ENCODE results near the gene ARMH1.
"Not testable (repeated sequence)": the region's sequence is repeated elsewhere in the genome, so short reads cannot be mapped to it uniquely, and the experiment has no call there.

Gene ARMH1

DNA sequence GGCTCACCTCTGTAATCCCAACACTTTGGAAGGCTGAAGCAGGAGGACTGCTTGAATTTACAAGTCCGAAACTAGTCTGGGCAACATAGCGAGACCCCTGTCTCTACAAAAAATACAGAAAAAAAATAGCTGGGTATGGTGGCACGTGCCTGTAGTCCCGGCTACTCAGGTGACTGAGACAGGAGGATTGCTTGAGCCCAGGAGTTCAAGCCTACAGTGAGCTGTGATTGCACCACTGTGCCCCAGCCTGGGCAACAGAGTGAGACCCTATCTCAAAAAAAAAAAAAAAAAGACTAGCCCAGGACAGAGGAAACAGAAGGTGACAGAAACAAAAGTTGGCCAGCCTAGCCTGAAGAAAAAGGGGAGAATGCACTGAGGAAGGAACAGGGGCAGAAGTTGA lies 21.2 kb downstream of the ARMH1 start:
- DNase-seq (ENCODE audit: low read depth), result no peak

DNA sequence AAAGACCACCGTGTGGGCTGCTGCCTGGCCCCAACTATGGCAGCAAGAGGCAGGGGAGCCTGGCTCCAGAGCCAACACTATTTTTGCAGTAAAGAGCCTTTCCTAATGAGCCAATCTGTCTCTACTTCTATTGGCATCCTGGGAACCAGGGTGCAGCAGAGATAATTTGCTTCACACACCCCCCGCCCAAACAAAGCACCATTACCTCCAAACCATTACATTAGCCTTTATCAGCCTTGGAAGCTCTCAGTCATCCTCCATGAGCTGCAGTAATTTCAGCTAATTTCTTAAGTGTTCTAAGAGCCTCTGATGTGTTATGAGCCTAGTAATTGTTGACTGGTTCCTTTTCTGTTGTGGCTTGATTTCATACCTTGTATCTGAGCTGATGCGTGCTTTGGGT lies 21.6 kb downstream of the ARMH1 start:
- DNase-seq (ENCODE audit: low read depth), result no peak

DNA sequence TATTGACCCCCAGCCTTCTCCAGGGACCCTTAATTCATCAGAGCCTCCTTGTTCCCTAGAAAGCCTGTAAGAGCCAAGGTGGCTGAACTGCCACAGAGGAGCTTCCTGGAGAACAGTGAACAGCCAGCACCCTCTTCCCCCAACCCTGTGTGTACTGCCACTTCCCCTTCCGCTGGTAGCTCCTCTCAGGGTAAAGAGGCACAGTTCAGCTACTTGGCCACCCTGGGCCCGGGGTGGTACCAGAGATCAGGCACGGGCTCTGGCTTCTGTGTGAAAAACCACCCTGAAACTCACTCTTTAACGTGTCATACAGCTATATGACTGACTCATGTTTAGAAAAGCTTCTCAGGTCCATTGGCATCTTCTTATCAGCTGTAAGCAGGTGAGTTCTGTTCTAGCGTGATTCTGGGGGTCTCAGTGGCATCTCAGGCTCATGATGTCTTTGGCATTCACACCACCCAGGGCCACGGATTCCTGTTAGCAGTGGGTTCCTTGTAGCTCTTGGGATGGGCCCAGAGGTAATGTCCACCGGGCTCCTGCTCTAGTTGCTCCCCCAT lies 22.4 kb downstream of the ARMH1 start:
- DNase-seq (ENCODE audit: low read depth), result no peak

DNA sequence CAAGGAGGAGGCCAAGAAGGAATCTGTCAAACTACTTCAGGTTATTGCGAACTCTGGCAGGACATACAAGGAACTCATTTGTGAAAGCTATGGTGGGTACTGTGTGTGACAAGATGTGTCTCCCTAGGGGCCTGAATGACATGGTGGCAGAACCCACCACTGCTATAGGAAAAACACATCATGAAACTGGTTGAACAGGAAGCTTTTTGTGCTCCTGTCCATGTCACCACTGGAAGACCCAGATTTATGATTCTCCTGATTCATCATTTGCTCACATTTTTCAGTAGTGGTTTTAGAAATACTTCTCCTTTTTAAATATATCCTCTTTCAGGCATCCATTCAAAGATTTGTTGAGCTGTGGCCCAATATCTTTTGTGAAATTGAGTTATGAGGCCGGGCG lies 23.6 kb downstream of the ARMH1 start:
- no peak for DNase-seq (ENCODE audit: low read depth)

DNA sequence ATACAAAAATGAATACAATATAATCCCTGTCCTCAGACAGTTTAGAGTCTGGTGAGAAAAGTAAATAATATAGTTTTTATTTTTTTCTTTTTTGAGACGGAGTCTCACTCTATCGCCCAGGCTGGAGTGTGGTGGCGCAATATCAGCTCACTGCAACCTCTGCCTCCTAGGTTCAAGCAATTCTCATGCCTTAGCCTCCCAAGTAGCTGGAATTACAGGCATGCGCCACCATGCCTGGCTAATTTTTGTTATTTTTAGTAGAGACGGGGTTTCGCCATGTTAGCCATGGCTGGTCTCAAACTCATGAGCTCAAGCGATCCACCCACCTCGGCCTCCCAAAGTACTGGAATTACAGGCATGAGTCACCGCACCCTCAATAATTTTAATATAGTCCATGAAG lies 24.9 kb downstream of the ARMH1 start:
- not testable (repeated sequence) for DNase-seq (ENCODE audit: low read depth)

DNA sequence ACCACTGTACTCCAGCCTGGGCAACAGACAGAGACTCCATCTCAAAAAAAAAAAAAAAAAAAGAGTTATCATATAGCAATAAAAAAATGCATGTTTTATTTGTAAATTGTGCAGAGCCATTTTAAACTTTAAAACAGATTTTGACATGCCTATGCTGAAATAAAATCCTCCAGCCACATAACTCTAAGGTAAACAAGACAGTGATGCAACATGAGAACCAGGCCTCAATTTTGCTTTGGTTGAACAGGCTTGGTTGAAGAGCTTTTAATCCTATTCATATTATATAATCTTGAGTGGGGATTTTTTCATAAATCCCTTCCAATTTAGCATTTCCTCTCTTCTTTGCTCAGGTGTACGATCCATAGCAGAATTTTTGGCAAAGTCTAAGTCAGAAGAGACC lies 26.1 kb downstream of the ARMH1 start:
- no peak for DNase-seq (ENCODE audit: low read depth)

DNA sequence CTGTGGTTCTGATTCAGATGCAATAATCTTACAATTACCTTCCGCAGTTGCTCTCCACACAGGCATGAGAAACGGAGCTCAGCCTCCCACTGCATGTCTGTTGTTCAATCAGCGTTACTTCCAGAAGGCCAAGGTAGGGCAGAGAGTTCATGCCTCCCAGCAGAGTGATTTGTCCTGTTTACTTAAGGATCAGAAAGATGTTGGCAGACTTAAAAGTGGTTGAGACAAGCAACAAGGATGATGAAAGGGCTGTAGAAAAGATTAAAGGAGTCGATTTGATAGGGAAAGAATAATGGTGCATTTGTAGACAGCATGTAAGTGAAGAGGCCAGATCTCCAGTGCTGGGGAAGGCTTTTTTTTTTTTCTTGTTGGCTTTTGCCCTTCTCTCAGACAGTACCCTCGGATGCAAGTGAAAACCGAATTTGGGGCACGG lies 26.6 kb downstream of the ARMH1 start:
- DNase-seq (ENCODE audit: low read depth), result no peak

DNA sequence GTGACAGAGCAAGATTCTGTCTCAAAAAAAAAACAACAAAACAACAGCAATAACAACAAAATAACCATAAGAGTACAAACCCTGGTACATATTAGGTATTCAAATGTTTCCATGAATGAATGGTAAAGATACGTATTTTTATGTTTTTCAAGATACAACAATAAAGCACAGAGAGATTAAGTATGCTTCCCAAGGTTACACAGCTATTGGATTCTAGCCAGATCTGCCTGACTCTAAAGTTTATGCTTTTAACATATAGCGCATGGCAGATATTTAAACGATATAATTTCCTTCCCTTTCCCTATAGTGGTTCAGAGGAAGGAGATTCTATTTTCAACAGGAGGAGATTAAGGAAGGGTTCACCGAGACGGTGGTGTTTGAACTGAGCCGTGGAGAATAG lies 31.0 kb downstream of the ARMH1 start:
- no peak for DNase-seq (ENCODE audit: low read depth)

DNA sequence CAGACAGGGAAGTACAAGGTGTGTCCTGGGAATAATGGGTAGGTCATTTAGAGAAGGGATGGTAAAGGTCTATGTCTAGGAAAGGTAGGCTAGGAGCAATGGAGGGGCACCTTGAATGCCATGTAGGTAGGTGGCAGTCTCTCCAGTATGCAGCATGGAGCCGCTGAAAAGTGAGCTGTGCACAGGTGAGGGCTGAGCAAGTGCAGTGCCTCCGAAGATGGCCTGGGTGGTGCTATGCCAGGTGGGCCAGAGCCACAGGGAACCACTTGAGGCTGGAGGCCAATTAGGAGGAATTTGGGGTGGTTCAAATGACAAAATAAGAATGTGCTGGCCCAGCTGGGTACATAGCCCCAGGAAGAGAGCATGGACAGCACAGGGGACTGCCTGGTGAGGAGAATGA lies 31.4 kb downstream of the ARMH1 start:
- no peak for DNase-seq (ENCODE audit: low read depth)

DNA sequence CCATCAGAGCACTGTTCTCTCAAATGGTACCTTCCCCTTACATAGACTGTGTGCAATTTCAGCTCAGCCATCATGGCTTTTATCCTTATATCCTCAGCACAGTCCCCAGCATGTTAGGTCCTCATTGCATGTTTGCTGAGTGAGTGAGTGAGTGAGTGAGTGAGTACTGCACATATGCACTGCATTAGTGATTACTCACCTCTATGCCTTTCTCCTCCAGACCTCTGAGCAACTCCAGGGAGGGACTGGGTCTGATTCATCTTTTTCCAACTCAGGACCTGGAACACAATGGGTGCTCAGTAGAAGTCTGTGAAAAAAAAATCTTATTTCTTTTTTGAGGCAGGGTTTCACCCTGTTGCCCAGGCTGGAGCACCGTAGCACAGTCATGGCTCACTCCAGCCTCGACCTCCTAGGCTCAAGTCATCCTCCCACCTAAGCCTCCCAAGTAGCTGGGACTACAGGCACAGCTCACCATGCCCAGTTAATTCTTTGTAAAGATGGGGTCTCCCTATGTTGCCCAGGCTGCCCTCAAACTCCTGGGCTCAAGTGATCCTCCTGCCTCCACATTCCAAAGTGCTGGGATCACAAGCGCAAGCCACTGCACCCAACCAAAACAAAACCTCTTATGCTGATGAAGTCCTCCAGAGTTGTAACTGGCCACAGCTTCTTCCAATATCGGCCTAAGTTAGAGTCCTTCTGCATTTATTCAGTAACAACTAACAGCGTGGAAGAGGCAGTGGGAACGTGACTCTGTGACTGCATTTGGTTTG lies 32.8 kb downstream of the ARMH1 start:
- no peak for DNase-seq (ENCODE audit: low read depth)

DNA sequence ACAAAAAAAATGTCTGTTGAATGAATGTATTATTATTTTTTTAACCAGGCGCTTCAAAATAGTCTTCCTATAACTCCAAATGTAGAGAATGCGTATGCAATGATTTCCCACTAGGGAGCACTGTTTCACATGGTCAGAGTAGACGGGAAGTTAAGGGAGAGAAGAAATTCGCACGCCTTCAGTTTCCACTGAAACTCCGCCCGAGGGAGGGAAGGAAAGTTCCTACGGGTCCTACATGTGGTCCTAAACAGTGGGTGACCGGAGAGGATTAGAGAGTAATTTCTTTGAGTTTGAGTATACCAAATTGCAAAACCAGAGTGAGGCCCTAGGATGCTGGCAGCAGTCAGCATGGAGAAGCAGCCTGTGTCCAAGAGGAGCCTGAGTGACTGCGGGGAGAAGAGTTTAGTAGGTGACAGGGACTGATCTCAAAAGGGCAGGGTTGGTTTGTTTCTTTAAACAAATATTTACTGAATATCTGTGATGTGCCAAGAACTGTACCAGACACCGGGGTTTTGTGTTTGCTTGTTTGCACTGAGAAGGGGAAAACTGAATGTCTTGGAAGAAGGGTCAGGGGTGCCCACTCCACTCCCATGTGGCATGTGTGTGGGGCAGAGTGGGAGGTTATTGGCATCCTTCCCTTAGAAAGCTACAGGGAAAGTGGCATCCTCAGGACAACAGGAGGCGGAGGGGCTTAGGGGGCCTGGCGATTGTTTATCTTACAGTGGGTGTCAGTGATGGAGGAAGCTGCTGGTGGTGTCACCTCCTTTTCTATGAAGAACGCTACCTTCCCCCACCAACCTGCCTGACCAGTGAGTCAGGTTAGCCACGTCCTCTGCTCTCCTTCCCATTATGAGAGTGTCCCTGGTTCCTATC lies 33.7 kb downstream of the ARMH1 start:
- DNase-seq (ENCODE audit: low read depth), result no peak

DNA sequence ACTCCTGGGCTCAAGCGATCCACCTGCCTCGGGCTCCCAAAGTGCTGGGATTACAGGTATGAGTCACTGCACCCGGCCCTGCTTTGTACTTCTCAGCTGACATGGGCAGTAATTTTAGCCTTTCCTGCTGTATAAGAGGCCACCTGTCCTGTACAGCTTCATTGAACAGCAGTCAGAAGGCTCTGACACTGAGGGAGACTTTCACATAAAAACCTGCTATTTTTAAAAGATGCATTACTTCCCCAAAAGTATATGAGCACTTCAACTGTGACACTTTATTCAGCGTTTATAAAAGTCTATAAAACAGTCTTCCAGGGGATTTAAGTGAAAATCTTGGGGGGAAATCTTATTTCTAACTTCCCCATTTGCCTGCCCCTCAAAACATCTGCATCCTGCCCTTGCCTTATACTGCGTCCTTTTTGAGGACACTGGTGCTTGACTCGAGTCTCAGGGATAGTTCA lies 38.8 kb downstream of the ARMH1 start:
- DNase-seq (ENCODE audit: low read depth), result no peak

DNA sequence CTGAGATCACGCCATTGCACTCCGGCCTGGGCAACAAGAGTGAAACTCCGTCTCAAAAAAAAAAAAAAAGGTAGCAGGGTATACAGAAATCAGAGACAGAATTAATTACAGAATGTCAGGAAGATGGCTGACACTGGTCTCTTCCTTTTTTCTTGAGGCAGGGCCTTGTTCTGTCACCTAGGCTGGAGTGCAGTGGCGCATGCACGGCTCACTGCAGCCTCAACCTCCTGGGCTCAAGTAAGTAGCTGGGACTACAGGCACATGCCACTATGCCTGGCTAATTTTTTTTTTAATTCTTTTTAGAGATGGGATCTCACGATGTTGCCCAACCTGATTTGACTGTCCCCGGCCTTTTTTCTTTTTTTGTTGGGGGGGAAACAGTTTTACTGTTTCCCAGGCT lies 40.0 kb downstream of the ARMH1 start:
- DNase-seq (ENCODE audit: low read depth), result no peak

DNA sequence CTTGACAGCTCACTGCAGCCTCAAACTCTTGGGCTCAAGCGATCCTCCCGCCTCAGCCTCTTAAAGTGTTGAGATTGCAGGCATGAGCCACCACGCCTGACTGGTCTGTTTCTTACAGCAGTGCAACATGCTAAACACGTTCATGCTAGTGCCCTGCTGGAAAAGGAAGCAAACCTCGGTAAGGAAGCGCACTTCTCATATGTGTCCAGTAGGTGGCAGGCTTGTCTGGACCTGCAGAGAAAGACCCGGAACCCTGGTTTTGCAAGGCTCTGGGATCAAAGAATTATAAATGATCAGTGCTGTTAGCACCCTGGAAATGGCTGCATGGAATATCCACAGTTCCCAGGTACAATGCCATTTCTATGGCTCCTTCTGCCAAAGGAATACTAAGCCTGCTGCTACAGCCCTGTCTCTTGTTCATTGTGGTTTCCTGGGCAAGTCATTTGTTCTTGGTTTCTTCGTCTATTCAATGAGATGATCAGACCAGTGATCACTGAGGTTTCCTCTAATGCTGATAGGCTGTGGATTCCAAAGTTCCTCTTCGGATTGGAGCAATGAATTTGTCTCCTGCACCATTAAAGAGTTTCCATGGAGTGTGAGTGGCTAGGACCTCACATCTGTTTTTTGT lies 40.5 kb downstream of the ARMH1 start:
- peak; percentile 45 for DNase-seq (ENCODE audit: low read depth)

DNA sequence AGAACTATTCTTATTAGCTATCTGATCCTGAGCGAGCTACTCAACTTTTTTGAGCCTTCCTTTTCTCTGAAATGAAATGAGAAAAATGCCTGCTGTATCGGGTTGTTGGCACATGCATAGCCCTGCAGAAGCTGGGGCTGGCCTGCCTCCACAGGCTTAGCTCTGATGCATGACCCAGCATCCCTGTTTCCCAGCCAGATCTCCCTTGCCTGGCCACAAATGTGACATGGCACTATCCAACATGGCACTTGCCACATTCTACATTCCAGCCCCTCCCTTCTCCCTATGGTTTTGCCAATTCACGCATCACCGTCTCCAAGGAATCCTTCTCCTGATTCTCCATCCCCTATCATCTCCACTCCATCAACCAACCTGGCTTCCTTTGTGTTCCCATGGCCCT lies 42.6 kb downstream of the ARMH1 start:
- DNase-seq (ENCODE audit: low read depth), result no peak

DNA sequence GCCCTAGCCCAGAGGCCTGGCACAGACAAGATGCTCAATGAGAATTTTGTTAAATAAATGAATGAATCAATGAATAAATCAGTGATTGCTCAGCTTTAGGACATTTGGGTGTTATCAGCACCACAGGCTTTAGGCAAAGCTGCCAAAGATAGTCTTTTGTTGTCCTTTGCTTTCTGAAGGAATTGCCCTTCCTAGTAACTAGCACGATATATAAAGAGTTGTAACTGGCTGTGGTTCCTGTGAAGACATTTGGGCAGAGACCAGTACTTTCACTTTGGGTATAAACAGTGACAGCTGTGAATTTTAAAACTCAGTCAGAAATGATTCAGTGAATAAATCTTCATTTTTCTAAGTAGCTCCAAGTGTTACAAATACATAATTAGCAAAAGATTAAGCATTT lies 43.1 kb downstream of the ARMH1 start:
- no peak for DNase-seq (ENCODE audit: low read depth)

DNA sequence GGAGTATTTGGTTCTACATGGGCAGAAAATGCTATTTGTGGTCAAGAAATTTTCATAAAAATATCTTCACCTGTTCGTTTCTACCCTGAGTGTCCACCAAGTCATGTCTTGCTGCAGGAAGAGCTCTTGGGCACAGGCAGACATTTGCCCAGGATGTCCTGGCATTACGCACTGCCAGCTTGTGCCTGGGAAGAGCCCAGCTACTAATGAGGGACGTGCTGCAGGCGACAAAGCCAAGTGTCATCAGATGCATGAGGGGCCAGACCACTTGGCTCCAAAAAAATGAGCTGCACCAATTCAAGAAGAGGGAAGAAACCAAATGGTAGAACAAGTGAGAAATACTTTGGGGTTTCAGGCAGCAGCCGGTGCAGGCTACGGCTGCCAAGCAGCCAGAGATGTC lies 43.6 kb downstream of the ARMH1 start:
- no peak for DNase-seq (ENCODE audit: low read depth)

DNA sequence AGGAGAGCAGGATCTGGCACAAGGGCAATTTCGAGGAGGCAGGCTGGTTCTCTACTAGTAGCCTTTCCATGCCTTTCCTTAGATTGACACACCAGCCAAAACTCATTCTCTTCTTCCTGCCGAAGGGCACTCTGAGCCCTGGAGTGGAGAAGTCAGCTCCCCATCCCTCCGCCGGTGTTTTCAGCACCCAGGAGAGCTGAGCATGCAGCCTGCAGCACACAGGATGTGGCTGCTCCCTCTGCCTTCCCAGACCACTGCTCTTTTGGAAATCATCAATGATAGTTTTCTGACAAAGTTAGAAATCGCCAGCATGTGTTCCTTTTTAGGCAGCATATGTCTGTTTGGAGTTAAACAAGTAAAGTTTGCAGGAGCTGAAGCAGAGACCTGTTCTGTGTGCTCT lies 44.8 kb downstream of the ARMH1 start:
- no peak for DNase-seq (ENCODE audit: low read depth)

DNA sequence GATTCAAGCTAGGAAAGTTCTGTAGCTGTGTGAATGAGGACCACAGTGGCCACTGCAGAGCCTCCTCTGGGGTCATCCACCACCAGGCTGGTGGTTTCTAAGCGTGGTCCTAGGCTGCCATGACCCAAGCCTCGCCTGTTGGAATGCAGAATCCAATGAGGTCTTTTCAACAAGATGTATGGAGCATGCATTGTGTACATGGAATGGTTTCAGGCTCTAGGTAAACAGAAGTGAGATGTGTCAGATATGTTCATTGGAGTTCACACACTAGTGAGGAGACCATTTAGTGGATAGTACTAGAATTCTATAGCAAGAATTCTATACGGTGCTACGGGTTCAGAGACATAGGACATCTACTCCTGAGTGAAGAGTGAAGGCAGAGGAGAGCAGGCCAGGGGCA lies 45.8 kb downstream of the ARMH1 start:
- no peak for DNase-seq (ENCODE audit: low read depth)

DNA sequence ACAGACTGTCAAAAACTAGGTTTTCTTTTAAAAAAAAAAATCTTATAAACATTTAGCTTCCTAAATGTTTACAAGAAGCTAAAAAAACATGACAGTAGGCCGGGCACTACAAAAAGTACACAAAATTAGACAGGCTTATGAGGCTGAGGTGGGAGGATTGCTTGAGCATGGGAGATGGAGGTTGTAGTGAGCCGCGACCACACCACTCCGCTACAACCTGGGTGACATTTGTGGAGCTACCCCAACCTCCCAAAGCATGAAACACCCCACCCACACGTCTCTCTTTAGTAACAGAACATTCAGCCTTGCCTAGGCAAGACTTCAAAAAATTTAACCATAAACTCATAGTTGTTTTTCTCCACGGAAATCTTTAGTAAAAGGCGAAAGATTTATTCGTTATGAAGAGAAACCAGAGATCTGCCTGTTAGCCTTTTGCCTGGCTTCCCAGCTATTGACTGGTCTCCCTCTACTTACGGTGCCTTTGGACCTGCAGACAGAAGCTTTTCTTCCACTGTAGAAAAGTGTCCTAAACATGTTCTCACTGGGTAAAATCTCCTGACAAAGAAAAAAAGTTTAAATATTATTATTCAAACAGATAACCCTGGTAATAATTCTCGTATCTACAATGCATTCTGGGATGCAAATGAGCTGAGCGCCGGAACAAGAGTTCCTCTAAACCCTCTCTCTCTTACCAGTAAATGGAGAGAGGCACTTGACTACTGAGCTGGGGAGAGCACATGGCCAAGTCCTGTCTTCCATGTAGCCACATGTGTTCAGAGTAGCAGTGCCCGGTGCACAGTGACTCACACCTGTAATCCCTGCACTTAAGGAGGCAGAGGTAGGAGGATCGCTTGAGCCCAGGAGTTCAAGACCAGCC lies 47.2 kb downstream of the ARMH1 start:
- no peak for DNase-seq (ENCODE audit: low read depth)

DNA sequence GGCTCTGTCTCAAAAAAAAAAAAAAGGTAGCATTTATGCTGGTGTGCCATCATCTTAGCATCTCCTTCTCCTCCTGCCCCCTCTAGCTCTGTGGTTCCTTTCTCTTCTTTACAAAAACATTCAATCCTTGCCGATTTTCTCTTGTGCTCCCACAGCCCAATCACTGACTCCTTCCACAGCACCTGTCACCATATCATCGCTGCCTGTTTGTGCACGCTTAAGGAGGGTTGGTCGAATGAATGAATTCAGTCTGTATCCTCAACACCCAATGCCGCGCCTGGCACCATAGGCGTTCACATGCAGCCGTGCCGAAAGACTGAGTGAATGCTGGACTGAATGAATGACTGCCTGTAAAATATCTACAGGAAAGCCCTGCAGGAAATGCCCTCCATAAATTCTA lies 48.5 kb downstream of the ARMH1 start:
- no peak for DNase-seq (ENCODE audit: low read depth)

All from activated T-helper 1 cell treated with Interleukin-2 at 50 U/mL for 16 hours (primary cell).